ENCODE measurements around the gene ITGA7.

Gene ITGA7

DNA sequence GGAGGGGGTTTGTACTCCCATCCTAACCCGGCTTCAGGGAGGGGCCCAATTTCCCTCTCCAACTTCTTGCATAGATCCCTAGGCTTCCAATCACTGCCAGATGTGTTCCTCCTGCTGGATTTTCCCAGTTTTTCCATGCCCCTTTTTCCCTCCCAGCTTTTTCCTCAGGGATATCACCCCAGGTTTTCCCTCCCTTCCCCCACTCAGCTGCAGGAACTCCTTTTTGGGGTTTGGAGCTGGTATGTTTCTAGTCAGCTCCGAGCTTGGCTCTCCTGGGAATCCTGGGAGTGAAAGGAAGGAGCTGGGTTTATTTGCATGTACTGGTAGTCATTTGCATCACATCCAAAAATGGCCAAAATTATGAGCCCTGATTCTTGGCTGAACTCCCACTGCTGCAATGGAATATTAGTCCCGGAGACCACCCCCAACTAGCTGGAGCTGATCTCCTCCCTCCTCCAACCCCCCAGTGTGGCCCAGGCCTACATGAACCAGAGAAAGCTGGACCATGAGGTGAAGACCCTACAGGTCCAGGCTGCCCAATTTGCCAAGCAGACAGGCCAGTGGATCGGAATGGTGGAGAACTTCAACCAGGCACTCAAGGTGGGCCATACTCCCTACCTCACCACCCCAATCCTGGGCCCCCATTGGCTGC, 11.0 kb upstream of the ITGA7 start:
- no peak for DNase-seq

DNA sequence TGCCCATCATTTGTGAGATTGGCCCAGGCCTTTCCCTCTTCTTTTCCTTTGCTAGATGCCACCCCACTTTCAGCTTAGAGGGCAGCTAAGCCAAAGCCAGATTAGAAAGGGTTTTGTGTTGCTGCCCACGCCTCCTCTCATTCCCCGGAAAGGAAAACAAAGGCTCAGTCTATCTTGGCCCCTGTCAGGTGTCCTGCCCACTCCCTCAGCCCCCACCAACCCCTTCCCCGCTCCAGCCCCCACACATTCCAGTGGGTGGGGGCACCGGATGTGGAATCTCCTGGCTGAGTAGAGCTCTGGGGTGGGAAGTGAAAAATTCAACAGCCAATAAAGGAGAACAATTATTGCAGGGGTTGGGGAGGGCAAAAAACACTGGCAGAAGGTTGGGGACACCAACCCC, 10.3 kb upstream of the ITGA7 start:
- no peak for DNase-seq

DNA sequence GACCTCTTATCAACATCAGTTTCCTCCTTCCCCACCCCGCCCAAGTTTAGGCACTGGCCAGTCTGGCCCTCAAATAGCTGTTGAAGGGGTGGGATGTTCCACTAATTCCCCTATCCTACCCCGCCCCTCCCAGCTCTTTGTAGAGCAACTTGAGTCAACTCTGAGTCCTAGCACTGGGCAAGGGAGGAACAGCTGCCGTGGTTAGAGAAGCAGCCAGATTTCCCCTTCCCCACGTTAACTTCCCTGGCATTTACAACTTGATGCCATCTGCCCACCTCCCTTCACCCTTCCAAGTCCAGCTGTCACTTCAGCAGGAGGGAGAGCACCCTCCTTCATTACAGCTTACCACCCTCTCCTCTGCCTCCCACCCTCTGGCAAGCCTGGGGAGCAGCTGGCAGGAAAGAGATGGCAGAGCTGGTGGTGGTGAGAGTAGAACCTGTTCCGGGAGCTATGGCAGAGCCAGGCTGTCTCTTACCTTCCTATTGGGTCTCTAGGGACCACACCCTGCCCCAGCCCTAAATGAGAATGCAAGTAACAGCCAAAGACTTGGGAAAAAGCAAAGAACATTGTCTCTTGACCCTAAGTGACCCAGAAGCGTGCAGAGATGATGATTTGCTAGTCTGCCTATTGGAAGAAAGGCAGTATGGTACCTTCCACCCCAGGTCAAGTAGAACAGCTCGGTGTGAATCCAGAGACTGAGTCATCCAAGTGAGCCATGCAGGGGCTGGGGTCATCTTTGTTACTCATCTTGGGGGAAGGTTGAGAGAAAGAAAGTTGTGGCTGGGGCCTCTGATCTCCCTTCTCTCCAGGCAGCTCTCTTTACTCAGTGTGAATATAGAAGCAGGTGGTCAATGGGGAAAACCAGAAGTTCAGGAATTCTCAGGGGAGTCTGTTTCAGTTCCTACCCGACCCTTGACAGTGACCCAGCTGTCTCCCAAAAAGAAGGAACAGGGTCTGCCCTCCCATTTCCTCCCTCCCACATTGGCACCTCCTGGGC, 9.6 kb upstream of the ITGA7 start:
- DNase-seq = no peak

DNA sequence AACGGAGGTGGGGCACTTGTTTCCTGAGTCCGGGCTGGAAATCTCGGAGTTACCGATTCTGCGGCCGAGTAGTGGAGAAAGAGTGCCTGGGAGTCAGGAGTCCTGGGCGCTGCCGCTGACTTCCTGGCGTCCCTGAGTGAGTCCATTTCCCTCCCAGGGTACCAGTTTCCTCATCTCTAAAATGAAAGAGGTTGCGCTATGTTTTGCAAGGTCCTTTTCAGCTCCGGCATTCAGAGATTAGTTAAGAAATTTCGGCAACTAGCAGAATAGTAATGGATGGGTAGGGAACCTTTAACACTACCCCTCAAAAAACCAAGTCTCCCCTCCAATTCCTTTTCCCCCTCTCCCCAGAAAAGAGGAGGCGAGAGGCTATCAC, 8.9 kb upstream of the ITGA7 start:
- DNase-seq = no peak

DNA sequence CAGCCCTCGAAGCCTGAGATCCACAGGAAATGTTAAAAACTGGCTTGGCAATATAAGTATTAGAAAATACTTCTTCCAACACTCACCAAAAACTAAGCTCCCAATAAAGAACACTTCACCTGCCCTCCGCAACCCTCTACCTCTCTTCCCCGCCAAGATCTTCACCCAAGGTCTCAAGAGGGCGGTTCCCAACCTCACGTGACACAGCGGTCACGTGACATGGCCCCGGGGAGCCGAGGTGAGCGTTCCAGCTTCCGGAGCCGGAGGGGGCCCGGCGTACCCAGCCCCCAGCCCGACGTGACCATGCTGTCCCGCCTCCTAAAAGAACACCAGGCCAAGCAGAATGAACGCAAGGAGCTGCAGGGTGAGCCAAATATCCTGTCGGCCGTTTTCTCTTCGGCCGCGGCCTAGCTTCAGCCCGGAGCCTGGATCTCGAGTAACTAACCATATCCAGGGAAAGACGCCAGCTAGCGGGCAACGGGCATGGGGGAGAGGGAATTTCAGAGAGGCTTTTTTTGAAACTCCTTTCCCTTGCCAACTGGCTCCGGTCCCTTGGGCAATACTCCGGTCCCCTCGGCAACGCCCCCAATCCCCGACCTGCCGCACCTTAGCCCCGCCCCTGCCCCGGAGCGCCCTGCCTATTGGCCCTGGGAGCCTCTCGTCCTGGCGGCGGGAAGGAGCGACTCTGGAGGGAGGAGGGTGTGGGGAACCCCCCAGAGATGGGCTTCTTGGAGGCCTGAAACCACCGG, 8.3 kb upstream of the ITGA7 start, which contains the start of gene BLOC1S1:
Gene BLOC1S1 (plus strand): TSS at position 214 of the 749 bp plus-strand sequence. CDS start 6 bp downstream, at position 220.
- DNase-seq = peak; percentile 82 to 92 (median 86)

DNA sequence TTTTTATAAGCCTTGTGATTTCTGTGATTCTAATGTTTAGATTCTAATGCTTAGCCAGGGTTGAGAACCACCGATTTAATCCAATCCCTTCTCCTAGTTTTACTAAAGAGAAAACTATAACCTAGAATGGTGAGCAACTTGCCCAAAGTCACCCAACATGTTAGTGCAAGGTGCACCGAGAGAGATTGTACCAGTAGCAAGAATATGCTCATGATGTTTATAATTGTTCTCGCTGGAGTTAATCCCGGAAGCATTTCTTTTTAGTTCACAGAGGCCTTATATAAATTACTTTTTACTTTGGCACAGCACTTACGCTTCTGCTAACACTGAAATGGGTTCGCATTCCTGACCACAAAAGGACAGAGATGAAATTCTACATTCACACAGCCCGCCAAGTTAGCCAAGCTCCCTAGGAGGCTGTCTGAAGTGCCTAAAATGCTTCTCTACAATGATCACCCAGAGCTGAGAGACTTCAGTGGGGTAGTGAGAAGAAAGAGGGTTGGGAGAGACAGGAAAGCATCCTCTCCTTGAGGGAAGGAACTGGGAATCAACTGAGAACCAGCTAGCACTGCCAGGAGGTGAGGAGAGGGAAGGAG, 7.6 kb upstream of the ITGA7 start:
- DNase-seq = no peak

DNA sequence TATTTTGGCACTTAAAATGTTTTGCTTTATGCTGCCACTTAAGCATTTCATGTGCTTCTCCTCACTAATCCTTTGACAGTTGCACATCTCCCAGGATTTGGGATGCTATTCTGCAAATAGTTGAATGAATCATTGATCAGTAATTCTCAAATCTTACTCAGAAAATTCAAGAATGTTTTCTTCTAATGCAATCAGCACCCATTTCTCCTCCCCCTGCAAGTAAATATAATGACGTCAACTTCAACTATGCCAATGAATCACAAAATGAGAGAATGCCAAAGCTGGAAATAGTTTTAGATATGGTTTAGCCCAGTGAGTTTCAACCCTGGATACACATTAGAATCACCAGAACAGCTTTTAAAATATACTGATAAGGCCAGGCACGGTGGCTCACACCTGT, 6.0 kb upstream of the ITGA7 start:
- DNase-seq = no peak

DNA sequence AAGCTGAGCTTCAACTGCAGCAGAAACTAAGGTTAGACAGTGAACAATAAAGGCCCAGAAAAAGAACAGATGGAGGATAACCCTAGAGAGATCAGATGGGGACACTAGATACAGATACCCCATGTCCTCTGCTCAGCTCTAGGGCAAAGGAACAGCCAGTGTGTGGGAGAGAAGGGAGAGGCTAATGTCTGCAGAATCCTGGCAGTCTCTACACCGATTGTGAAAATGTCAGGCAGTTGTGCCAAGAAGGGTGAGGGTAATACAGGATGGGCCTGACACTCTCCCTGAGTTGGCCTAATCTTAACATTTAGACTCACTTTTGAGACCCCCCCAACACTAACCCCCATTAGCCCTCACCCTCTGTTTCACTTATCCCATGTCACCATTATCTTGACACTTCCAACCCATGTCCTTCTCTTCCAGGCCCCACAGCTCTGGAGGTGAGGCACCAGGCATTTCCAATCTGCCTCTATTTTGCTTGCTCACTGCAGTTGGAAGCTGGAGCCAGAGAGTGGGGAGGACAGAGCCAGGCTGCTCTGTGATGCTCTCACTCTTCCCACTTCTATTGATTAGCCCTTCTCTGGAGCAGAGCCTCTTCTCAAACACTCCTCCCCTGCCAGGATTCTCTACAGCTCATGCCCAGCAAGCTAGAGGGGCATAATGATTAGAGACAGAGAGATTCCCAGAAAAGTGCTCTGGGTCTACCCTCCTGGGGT, 5.2 kb upstream of the ITGA7 start:
- no peak for DNase-seq

DNA sequence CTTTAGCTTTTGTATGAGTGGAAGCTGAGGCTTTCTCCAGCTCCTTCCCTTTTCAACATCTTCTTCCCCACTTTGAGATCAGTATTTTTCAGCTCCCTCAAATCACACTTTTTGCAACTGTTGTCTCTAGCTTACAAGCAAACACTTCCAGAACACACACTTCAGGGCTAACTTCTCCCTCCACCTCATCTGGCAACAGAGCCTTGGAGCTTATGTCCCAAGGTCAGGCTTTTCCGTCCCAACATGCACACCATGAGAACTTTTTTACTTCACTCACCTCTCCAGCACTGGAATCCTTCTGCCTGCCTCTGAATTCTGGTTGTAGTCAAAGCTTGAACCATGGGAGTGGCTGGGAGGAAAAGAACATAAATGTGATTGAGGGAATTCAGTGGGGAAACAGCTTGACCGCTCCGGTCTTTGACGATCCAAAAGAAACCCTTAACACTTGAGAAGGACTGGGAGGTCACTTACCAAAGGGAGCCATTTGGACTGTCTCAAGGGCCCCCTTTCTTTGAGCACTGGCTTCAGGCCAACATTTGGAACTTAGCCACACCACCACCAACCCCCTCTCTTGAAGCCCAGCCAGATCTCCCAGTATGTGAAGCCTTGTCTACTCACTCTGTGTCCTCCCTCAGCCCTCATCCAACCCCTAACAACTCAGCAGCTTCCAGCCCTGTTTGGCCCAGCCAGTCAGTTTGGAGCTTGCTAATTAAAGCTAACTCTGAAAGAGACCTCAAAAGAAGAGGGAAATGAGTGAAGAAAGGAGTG, 4.3 kb upstream of the ITGA7 start:
- DNase-seq = no peak

DNA sequence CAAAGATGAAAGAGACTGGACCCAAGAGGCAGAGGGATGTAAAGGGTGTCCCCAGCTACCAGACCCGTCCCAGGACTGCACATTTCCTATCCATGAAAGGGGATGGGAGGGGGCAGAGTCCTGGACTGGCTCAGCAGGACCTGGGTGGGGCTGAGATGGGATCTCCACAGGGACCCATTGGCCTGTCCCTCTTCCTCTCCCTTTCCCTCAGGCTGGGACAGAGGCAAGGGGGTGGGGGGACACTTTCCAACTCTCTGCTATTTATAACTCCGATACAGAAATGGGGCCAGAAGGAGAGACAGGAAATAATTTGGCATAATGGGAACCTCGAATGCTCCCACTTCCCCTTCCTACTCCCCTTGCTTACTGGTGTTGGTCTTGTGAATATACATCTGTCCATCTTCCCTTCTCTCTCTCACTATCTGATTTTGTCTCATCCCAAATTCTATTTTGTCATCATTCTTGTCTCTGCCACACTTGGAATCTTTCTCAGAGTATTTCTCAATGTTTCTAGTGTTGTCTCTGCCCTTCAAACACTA, 1.1 kb upstream of the ITGA7 start:
- no peak for DNase-seq

DNA sequence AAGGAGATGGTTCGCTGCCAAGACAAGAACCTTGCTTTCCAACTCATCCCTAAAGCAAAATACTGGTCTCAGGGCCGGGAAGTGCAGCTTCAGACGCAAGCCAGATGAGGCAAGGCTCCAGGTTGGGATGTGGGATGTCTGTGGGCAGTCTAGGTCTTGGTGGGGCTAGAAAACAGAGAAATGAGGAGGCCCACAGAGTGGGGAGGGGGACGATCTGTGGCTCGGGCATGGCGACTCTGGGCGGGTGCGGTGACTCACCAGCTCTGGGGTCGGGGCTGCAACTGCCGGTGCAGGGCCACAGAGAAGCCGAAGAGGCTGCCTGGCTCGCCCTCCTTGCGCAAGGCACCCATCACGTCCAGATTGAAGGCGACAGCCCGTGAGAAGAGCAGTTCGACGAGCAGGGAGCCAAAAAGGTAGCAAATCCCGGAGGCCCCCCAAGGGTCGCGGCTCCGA, 459 bp downstream of the ITGA7 start:
- DNase-seq = no peak

DNA sequence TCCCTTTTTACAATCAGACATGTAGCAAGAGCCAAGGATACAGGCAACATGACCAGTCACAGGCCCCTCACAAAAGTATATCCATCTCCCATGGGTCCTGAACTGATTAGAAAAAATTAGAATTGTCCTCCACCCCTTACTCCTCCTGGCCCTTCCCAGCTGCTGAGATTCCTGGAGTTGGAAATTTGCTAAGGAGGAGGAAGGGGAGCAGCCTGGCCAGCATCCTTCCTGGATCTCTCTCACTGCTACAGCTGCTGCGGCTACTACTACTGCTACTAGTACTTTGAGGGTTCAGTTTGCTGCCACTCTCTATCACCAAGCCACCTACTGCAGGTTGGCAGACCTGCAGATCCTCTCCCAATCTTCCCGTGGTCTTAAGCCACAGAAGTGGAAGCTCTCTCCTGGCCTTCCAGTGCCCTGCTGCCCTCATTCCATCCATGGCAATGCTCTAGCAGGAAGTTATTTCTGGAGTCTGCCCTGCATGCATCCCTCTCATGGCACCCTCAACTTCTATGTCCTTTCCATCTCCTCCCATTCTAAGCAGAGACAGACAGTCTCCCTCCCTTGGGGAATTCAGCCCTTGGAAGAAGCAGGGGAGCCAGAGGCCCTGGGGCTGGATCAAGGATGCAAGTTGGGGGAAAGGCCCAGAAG, 1.0 kb downstream of the ITGA7 start:
- DNase-seq = no peak

DNA sequence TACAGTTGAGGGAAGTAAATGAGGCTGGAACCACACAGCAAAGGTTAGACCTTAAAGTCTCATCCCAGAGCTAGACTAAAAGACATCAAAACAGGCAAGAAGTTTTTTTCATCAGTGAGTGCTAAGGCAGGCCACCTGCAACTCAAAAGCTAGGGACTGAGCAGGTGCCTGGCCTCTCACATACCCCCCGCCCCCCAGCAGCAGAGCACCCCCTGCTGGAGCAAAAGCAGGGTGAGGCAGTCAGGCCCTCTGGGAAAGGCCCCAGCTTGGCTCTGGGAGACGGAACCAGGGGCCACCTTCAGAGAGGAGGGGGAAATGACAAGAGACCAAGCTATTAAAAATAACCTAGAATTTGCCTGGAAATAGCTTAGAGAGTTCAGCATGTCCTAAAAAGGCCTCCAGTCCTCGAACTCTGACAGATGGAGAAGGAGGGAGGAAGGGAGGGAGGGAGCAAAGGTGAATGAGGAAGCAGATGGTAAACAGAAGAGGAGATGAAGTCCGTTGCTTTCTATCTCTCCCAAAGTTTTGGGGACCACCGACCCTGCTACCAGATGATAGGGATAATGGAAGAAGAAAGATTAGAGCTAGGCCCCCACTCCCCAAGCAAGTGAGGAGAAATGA, 1.8 kb downstream of the ITGA7 start:
- no peak for DNase-seq

DNA sequence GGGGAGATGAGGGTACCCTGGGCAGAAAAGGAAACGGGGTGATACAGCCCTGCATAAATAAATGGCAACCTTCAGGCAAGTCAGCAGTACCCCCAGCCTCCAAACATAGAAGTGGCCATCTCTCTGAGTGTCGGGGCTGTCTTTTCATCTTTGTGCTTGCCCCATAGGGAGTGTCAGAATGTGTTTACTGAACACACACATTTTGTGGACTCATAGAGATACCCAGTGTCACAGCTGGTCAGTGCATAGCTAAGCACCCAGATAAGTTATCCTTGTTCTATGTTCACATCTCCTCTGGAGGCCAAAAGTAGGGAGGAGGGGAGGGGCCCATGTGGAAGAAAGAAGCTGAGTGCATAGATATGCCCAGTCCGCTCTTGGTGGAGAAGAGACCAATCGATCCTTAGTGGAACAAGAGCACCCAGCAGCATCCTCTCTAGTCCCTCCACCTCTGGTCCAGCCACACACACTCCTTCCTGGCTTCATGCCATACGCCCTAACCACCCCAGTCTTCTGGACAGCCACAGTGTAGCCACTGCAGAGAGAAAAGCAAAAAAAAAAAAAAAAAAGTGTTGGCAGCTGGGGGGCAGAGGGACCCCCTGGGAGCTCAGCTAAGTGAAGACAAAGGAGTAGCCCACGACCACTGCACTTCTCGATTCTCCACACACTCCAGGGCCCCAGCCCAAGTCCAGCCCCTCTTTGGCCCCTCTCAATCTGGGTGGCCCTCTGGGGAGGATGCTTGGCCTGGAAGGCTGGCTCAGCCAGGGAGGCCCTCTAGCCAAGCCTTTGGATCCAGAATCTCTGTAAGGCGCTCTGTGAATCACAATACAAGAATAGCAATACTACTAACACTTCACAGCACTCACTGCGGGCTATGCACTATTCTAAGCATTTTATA, 2.6 kb downstream of the ITGA7 start:
- no peak for DNase-seq

DNA sequence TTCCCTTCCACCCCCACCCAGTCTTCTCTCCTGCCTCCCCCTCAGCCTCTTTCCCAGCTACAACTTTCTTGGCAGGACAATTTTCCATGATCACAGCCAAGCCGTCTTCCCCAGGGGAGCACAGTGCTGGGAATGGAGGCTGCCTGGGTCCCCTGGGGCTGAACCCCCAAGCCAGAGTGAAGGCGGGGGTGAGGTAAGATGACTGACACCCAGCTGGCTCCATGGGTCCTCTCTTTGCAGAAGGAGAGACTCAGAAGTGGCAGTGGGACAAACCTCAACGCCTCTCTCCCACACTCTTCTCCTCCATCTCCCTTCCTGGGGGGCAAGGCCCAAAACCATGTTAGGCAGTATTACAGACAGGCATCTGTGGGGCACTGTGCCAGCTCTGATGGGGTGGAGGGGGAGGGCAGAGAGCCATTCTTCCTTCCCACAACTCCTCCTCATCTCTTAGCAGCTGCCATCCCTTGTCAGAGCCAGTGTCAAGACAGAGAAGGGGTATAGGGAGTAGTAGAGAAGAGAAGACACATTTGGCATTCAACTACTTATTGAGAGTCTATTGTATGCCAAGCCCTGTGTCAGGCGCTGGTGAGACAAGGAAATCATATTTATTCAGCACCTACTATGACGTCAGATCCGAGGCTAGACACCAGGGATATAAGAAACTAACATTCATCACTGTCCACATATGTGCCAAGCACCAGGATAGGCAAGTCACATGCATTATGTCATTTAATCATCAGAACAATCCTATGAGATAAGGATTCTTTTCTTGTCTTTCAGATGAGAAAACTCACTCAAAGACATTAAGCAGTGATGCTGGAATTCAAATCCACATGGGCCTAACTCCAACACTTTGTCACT, 3.6 kb downstream of the ITGA7 start:
- DNase-seq = no peak

DNA sequence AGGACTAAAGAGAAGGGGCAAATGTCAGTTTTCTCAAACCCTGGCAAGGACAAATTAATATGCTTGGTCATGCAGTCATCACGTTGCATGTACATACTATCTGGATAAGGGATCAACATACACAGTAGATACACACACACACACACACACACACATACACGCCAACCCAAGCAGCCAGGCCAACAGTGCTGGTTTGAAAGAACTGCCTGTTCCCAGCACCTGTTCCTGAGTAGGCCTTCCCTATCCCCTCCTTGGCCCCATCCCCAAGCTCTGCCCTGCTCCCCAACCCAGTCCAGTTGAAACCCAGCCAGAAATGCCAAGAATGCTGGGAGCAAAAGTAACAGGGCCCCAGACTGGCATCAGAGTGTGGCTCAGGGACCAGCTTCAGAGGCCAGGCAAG, 4.4 kb downstream of the ITGA7 start:
- no peak for DNase-seq

DNA sequence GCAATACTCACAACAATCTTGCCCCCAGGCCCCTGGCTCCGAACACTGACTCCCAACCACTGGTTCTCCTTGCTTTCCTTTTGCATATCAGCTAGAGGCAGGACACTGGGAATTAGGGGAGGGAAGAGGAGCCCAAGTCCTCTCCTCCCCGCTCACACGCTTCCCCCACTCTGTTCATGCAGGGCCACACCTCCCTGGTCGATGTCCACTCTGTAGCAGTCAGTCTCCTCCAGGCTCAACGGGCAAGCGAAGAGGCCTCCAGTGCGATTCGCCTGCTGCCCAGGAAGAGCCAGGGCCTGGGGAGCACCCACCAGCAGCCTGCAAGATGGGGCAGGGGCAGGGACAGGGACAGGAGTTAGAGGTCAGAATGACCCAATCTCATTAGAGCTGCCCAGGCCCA, 4.8 kb downstream of the ITGA7 start:
- no peak for DNase-seq

Measured in activated naive CD4-positive, alpha-beta T cell (primary cell).